Renal cortex interstitium (tissue), 11 donors: ENCODE results near the gene SHCBP1L. TPM values are rescaled to one million over a fixed set of nuclear protein-coding genes. Genes with fewer than 3 reads are reported as not detected.
"Not testable (repeated sequence)": the region's sequence is repeated elsewhere in the genome, so short reads cannot be mapped to it uniquely, and the experiment has no call there.

Source experiments
- DNase-seq, 11 donors: peaks; one replicate each; pipeline ENCODE4 v3.0.0-alpha.2; 2013; ENCODE audit warnings: low read depth in 9 of 11, low spot score in 4 of 11; ENCODE audit errors: extremely low read depth in 1 of 11
- polyA plus RNA-seq, 3 donors: library from polyadenylated mRNA; unstranded; fragments of 120-200 nt; gene quantifications; one replicate each; pipeline ENCODE4 v1.2.1, GENCODE V29; 2013; ENCODE audit not compliant: insufficient read length in 3 of 3

SHCBP1L gene
- polyA plus RNA-seq, 3 donors, result 0.25 to 0.62 (median 0.50) TPM

- DNase-seq, result no peak
Measured at GRCh38 chr1:182913401-182913800, 39.6 kb downstream of the SHCBP1L start.

DNA sequence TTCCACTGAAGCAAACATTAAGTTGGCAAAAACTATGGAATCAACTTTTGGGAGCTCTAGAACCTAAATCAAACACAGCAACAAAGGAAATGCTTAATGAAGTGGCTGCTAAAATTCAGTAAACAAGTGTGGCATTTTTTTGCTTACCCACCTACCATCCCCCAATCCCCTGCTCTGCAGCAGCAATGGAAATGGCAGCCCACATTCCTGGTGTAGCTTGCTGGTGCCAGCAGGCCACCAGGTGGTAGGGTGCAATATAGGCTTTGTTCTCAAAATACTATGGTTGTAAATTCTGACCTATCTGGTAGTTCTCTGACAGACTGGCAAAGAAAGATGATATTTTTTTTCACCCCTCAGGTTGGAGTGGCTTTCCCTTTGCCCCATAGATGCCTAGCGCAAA lies 42.8 kb downstream of the SHCBP1L start:
- DNase-seq, result no peak

DNA sequence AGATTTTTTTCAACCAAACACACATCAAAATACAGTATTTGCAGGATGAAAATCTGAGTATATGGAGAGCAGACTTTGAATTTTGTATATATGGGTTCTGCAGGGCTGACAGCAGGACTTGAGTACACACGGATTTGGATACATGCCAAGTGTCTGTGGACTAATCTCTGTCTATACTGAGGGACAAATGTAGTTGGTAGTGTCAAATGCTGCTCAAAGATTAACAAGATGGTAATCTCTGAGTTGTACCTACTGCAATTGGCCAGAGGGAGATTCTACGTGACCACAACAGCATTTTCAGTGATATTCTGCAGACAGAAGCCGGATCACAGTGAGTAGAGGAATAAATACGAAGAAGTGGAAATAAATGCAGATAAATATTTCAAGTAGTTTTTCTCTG lies 43.4 kb downstream of the SHCBP1L start:
- DNase-seq, result no peak

GRCh38 chr1:182905321-182905720 lies 47.6 kb downstream of the SHCBP1L start:
- DNase-seq, result no peak

GRCh38 chr1:182901946-182902345 lies 51.0 kb downstream of the SHCBP1L start:
- DNase-seq, result not testable (repeated sequence)

DNA sequence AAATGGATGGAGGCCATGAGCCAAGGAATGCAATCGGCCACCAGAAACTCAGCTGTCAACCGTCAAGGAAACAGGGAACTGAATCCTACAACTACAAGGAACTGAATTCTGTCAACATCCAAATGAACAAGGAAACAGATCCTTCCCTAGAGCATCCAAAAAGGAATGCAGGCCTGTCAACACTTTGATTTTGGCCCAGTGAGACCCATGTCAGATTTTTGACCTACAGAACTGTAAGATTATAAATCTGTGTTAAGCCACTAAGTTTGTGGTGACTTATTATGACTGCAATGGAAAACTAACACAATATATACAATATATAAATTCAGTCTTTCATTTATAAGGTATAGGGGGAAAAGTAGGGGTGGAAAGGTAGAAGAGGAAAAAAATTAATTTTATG lies 55.3 kb downstream of the SHCBP1L start:
- no peak for DNase-seq

- no peak for DNase-seq
Measured at GRCh38 chr1:182890927-182891610, 61.9 kb downstream of the SHCBP1L start.

GRCh38 chr1:182889997-182890396 lies 63.0 kb downstream of the SHCBP1L start:
- no peak for DNase-seq

- DNase-seq, result no peak
Measured at GRCh38 chr1:182888736-182889531, 64.0 kb downstream of the SHCBP1L start.

- no peak for DNase-seq
Measured at GRCh38 chr1:182886985-182887384, 66.0 kb downstream of the SHCBP1L start.

DNA sequence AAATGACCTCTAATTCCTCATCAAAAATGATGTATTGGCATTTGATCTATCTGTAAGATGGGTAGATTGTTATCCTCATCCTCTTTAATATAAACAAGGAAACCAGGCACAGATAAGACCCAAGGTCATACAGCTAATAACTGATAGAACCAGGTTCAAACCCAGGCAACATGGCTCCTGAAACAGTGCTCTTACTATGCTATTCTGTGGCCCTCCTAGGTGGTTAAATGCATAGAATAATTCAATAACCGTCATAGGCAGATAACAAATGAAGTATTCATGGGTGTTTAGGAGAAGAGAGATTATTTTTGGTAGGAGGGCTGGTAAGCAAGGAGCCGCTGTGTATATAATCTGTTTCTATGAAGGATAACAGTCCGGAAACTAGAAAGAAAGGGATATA lies 67.4 kb downstream of the SHCBP1L start:
- no peak for DNase-seq

DNA sequence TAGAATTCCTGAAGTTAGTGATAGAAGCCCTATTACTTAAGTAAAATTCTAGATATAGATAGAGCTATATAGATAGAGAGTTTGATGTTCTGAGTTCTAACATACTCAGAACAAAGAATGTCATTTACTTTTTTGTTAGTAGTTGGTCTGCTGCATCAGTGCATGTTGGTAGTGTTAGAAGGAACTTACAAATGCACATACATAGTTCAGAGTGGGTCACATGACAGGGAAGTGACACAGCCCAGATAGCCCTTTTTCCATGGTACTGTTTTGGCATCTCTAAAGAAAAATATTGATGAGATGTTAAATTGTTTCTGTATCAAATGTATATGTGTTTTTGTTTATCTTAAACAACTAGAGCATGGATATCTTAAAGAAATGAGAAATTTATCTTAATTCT lies 68.1 kb downstream of the SHCBP1L start:
- no peak for DNase-seq

- DNase-seq, result no peak
Measured at GRCh38 chr1:182877842-182878241, 75.1 kb downstream of the SHCBP1L start.

- DNase-seq, result no peak
Measured at GRCh38 chr1:182877331-182877730, 75.6 kb downstream of the SHCBP1L start.

GRCh38 chr1:182875889-182876288 lies 77.1 kb downstream of the SHCBP1L start:
- DNase-seq, result no peak

GRCh38 chr1:182872881-182873280 lies 80.1 kb downstream of the SHCBP1L start:
- DNase-seq, result no peak

DNA sequence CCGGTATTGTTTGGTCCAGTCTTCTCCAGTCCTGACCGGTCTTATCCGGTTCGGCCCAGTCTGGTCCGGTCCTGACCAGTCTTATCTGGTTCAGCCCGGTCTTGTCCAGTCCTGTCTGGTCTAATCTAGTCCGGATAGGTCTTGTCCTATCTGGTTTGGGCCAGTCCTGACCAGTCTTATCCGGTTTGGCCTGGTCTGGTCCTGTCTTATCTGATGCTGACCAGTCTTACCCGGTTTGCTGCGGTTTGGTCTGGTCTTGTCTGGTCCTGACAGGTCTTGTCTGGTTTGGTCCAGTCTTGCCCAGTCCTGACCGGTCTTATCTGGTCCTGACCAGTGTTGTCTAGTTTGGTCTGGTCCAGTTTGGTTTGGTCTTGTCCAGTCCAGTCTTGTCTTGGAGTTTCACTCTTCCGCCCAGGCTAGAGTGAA lies 83.7 kb downstream of the SHCBP1L start:
- no peak for DNase-seq

DNA sequence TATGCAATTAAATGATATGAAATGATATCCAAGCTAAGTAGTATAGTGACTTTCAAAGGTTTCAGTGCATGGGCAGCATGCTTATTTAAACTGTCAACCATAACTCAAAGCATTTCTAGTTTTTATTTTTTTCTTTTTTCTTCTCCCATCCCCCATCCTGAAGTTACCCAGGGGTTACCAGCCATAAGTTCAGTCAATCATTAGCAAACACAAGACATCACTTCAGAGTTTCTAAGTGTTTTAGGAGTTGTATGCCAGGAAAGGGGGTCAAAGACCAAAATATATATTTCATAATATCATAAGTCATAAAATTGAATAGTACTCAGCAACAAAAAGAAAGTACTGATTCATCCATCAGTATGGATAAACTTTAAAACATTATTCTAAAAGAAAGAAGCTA lies 85.1 kb downstream of the SHCBP1L start:
- no peak for DNase-seq

DNA sequence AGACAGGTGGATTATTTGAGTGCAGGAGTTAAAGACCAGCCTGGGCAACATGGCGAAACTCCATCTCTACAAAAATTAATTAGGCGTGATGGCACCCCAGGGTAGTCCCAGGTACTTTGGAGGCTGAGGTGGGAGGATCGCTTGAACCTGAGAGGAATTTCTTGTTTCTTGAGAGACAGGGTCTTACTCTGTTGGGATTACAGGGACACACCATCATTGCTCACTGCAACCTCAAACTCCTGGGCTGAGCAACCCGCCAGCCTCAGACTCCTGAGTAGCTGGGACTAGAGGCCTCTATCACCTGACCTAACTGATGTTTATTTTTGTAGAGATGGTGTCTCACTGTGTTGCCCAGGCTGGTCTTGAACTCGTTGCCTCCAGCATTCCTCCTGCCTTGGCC lies 89.0 kb downstream of the SHCBP1L start:
- DNase-seq, result no peak

DNA sequence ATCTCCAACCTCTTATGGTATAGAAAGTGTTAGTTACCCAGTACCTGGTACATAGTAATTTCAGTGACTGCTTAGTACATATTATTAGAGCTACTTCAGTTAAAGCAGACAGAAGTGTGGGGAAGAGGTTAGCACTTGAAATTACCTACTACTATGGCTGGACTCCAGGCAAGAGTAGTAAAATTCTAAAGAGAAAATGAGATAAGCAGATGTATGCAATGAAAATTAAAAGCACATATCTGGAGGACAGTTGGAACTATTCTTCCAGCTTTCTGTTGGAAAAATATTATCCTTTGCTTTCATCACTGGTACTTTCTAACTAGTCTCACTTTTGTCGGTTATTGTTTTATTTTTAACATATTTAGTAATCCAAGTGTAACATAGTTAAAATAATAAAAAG lies 90.1 kb downstream of the SHCBP1L start:
- no peak for DNase-seq

- DNase-seq, result no peak
Measured at GRCh38 chr1:182861994-182862393, 91.0 kb downstream of the SHCBP1L start.
